ENCODE results near the gene DZANK1.

Gene DZANK1

DNA sequence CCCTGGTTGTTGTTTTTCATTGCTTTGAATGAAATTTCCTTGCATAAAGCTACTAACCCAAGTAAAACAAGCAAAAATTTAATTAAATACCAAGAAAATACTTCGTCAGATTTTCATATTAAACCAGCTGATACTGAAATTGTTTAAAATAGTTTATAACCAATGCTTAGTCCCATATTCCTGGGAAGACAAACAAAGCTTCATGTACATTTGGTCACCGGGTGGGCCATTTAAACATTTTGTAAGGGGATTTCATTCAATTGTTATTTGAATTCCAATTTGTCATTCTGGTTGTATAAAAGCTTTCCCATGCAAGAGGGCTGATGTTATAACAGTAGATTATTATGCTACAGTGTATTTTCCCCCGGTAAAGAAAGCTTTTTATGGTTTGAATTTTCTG lies 30.8 kb upstream of the DZANK1 start:
- no peaks in the 10 kb centered on the region for H3K36me3 ChIP-seq (ENCODE audit: control insufficient read depth, insufficient read depth, low read length)
- no peaks in the 10 kb centered on the region for H3K79me2 ChIP-seq
- no peaks in the 10 kb centered on the region for H3K4me1 ChIP-seq
- H3K27ac ChIP-seq, result peak overlapping the region; percentile 13
- TF ChIP-seq, protein P1, sequence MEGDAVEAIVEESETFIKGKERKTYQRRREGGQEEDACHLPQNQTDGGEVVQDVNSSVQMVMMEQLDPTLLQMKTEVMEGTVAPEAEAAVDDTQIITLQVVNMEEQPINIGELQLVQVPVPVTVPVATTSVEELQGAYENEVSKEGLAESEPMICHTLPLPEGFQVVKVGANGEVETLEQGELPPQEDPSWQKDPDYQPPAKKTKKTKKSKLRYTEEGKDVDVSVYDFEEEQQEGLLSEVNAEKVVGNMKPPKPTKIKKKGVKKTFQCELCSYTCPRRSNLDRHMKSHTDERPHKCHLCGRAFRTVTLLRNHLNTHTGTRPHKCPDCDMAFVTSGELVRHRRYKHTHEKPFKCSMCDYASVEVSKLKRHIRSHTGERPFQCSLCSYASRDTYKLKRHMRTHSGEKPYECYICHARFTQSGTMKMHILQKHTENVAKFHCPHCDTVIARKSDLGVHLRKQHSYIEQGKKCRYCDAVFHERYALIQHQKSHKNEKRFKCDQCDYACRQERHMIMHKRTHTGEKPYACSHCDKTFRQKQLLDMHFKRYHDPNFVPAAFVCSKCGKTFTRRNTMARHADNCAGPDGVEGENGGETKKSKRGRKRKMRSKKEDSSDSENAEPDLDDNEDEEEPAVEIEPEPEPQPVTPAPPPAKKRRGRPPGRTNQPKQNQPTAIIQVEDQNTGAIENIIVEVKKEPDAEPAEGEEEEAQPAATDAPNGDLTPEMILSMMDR (IDR thresholded peaks at IDR 0.05), result no peak
- H3K4me3 ChIP-seq (ENCODE audit: low read depth, low read length), result peak overlapping the region; percentile 65
- H3K9me3 ChIP-seq (ENCODE audit: control insufficient read depth, low read length), result no peaks in the 10 kb centered on the region
- peak overlapping the region; percentile 93 for H2AFZ ChIP-seq
- H3K9ac ChIP-seq, result no peak overlapping the region
- H3K4me2 ChIP-seq (ENCODE audit: low read length), result peak overlapping the region; percentile 56
- H3K27me3 ChIP-seq (ENCODE audit: control insufficient read depth, insufficient read depth, low read length), result no peaks in the 10 kb centered on the region

DNA sequence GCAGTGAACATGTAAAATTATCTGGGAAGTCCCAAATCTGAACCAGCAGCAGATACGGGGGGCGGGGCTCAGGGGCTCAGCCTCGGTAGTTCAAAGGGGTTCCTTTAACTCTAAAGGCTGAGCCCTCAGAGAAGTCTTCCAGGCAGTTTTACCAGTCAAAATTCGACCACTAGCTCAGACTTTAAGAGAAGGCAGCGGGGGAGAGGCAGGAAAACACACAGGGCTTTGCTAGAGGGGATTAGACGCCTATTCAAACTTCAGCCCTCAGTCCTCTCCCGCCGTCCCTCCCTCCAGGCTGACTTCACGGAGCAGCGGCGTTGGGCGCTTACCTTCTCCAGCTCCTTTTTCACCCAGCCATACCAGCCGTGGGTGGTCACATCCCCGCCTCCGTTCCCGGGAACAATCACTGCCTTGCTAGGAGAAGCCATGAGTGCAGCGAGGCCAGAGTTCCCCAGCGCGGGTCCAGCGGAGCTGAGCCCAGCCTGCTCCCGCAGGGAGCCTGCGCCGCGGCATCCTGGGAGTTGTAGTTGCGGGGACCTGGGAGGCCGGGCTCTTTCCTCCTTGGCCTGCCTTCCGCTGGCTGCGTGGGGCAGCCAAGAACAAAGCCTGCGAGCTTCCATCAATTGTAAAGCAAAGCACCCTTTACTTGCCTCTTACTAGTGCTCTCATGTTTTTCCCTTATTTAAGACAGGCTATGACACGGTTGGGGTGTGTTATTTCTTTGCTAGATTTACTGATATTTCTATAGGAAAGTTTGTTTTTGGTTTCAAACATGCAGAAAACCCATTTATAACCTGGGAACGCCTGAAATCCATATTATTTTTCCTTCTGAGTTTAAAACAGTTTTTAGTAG lies 30.1 kb upstream of the DZANK1 start, which contains the start of gene RBBP9:
Gene RBBP9, minus strand, starts transcription at position 486 of the 853 bp plus-strand sequence. Its CDS starts 58 bp downstream, at position 428.
- no peaks in the 10 kb centered on the region for H3K27me3 ChIP-seq (ENCODE audit: control insufficient read depth, insufficient read depth, low read length)
- H3K79me2 ChIP-seq, result no peaks in the 10 kb centered on the region
- H3K9ac ChIP-seq, result peak within 1 kb of the TSS; percentile 25
- H3K4me1 ChIP-seq, result no peaks in the 10 kb centered on the region
- TF ChIP-seq, protein P1 (IDR thresholded peaks at IDR 0.05), result no peak
- H3K4me2 ChIP-seq (ENCODE audit: low read length), result peak within 1 kb of the TSS; percentile 56
- H3K36me3 ChIP-seq (ENCODE audit: control insufficient read depth, insufficient read depth, low read length), result no peaks in the 10 kb centered on the region
- H3K9me3 ChIP-seq (ENCODE audit: control insufficient read depth, low read length), result no peaks in the 10 kb centered on the region
- peak within 1 kb of the TSS; percentile 13 for H3K27ac ChIP-seq
- H2AFZ ChIP-seq, result peak within 1 kb of the TSS; percentile 93
- H3K4me3 ChIP-seq (ENCODE audit: low read depth, low read length), result peak within 1 kb of the TSS; percentile 65

DNA sequence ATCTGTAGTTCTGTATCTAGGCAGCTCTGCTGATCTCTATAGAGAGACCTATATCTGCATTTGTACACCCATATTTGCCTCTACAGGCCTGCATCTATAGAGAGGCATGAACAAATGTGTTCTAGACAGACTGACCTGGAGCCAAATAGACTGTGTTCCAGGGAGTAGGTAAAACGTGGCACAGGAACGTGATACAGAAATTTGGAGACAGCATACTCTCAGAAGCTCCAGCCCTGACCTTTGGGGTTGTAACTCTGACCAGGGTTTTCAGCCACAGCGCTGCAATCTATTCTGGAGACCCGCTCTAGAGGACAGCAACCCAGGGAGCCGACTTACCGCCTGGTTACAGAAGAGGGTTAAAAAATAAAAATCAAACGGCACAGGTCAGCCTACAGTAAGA lies 29.2 kb upstream of the DZANK1 start:
- H3K27ac ChIP-seq, result no peak overlapping the region
- H3K9me3 ChIP-seq (ENCODE audit: control insufficient read depth, low read length), result no peaks in the 10 kb centered on the region
- peak overlapping the region; percentile 65 for H3K4me3 ChIP-seq (ENCODE audit: low read depth, low read length)
- H3K79me2 ChIP-seq, result no peaks in the 10 kb centered on the region
- H3K4me1 ChIP-seq, result no peaks in the 10 kb centered on the region
- no peaks in the 10 kb centered on the region for H3K36me3 ChIP-seq (ENCODE audit: control insufficient read depth, insufficient read depth, low read length)
- TF ChIP-seq, protein P1 (IDR thresholded peaks at IDR 0.05), result no peak
- H3K4me2 ChIP-seq (ENCODE audit: low read length), result peak overlapping the region; percentile 56
- H3K9ac ChIP-seq, result no peak overlapping the region
- H2AFZ ChIP-seq, result peak overlapping the region; percentile 93
- no peaks in the 10 kb centered on the region for H3K27me3 ChIP-seq (ENCODE audit: control insufficient read depth, insufficient read depth, low read length)

DNA sequence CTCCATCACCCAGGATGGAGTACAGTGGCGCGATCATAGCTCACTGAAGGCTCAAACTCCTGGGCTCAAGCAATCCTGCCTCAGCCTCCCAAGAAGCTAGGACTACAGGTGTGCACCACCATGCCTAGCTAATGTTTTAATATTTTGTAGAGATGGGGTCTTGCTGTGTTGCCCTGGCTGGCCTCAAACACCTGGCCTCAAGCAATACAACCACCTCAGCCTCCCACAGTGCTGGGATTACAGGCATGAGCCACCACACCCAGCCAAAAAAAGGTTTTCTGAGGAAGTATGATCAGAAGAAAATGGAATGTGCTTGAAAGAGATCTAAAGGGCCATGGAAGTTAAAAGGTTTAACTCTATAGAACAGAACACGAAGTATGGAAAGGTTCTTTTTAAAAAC lies 21.5 kb upstream of the DZANK1 start:
- no peak overlapping the region for H3K4me2 ChIP-seq (ENCODE audit: low read length)
- no peak overlapping the region for H2AFZ ChIP-seq
- no peaks in the 10 kb centered on the region for H3K36me3 ChIP-seq (ENCODE audit: control insufficient read depth, insufficient read depth, low read length)
- TF ChIP-seq, protein P1 (IDR thresholded peaks at IDR 0.05), result no peak
- no peaks in the 10 kb centered on the region for H3K4me1 ChIP-seq
- no peaks in the 10 kb centered on the region for H3K27me3 ChIP-seq (ENCODE audit: control insufficient read depth, insufficient read depth, low read length)
- no peaks in the 10 kb centered on the region for H3K79me2 ChIP-seq
- H3K27ac ChIP-seq, result no peak overlapping the region
- no peak overlapping the region for H3K4me3 ChIP-seq (ENCODE audit: low read depth, low read length)
- no peak overlapping the region for H3K9ac ChIP-seq
- H3K9me3 ChIP-seq (ENCODE audit: control insufficient read depth, low read length), result no peaks in the 10 kb centered on the region
